Measurements from ENCODE around the gene SEMA4D. TPM values are rescaled to one million over a fixed set of nuclear protein-coding genes. Genes with fewer than 3 reads are reported as not detected.

SEMA4D gene
- total RNA-seq, 4 donors from 2014 or later, result 1.5 to 27.8 (median 11.6) TPM

DNA sequence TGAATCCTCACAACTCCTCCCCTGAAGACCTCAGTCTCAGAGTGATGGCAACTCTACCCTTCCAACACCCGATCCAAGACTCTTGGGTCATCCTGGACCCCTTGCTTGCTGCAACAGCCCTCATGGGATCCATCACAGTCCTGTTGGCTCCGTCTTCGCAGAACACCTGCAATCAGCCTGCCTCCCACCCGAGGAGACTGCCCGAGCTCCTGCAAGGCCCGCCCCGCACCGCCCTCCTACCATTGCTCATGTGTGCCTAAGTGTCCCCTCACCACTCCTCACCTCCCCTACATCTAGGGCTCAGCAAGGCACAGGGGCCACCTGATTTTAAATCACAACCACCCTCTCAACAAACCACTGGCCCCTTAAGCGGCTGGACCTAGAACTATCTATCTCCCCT, 5.3 kb downstream of the SEMA4D start:
- H3K4me1 ChIP-seq, result no peaks in the 10 kb centered on the region
- TF ChIP-seq POLR2A (IDR thresholded peaks at IDR 0.05), result no peak
- no peak for TF ChIP-seq CTCF (IDR thresholded peaks at IDR 0.05)
- H3K4me3 ChIP-seq, result no peak overlapping the region
- H3K27ac ChIP-seq, result no peak overlapping the region
- no peaks in the 10 kb centered on the region for H3K9me3 ChIP-seq
- no peaks in the 10 kb centered on the region for H3K36me3 ChIP-seq
- DNase-seq, result no peak
- intact Hi-C loops (cut with DNase I; ENCODE audit: low total_unique reads), result no loop called here
- H3K27me3 ChIP-seq, result no peaks in the 10 kb centered on the region

DNA sequence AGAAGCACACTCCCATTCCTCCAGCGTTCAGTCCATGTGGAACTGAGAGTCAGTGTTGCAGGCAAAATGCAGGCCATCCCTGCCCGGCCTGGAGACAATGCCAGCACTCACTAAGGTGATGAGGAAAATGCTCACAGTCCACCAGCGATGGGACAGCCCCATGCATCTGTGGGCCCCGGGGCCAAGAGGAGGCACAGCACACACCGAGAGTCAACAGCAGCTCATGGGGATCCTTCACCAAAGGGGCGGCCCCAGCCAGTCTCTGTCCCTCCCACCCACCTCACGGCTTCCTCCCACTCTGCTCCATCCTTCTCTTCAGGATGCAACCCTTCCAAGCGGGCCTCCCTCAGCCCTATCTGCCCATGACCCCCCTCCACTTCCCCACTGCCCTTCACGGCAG, 6.2 kb downstream of the SEMA4D start:
- no peaks in the 10 kb centered on the region for H3K36me3 ChIP-seq
- H3K9me3 ChIP-seq, result no peaks in the 10 kb centered on the region
- no peak for TF ChIP-seq POLR2A (IDR thresholded peaks at IDR 0.05)
- TF ChIP-seq CTCF (IDR thresholded peaks at IDR 0.05), result no peak
- H3K4me3 ChIP-seq, result no peak overlapping the region
- no peak for DNase-seq
- H3K27ac ChIP-seq, result no peak overlapping the region
- intact Hi-C loops (cut with DNase I; ENCODE audit: low total_unique reads), result no loop called here
- no peaks in the 10 kb centered on the region for H3K4me1 ChIP-seq
- no peaks in the 10 kb centered on the region for H3K27me3 ChIP-seq

DNA sequence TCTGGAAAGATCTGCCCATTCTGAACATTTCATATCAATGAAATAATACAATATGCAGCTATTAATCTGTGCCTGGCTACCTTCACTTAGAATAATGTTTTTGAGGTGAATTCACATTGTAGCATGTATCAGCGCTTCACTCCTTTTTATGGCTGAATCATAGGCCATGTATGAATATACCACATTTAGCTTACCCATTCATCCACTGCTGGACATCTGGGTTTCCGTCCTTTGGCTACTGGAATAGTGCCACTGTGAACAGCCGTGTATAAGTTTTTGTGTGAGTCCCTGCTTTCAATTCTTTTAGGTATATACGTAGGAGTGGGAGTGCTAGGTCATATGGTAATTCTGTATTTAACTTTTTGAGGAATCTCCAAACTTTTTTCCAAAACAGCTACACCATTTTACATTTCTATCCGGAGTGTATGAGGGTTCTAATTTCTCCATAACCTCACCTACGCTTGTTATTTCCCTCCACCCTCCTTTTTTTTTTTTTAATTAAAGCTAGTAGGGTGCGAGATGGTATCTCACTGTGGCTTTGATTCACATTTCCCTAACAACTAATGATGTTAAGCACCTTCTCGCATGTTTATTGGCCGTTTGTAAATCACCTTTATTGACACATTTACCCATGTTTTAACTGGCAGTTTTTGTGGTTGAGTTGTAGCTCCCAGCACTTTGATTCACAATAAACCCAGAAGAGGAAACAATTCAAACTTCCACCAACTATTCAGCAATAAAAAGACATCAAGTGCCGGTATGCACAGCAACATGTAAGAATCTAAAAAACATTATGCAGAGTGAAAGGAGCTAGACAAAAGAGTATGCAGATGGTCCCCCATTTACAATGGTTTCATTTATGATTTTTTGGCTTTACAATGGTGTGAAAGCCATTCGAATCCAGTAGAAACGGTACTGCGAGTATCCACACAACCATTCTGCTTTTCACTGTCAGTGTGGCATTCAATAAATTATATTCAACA, 8.1 kb downstream of the SEMA4D start:
- no peaks in the 10 kb centered on the region for H3K4me1 ChIP-seq
- no peak overlapping the region for H3K27ac ChIP-seq
- no peak overlapping the region for H3K4me3 ChIP-seq
- intact Hi-C loops (cut with DNase I; ENCODE audit: low total_unique reads), result no loop called here
- H3K27me3 ChIP-seq, result no peaks in the 10 kb centered on the region
- DNase-seq, result no peak
- no peaks in the 10 kb centered on the region for H3K36me3 ChIP-seq
- peaks cover 0 to 4% of the 10 kb centered on the region in 2 donors for H3K9me3 ChIP-seq
- TF ChIP-seq CTCF (IDR thresholded peaks at IDR 0.05) (no peak), POLR2A (IDR thresholded peaks at IDR 0.05) (no peak)

DNA sequence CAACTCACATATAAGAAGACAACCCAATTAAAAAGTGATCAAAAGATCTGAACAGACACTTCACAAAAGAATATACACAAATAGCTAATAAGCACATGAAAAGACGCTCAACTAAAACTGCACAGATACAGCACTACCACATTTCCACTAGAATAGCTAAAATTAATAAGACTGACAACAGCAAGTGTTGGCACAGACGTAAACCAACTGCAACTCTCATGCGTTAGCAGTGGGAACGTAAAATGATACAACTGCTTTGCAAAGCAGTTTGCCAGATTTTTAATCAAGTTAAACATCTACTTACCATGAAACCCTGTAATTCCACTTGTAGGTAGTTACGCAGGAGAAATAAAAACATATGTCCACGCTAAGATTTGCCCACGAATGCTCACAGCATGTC, 9.0 kb downstream of the SEMA4D start:
- peaks cover 0 to 4% of the 10 kb centered on the region in 2 donors for H3K9me3 ChIP-seq
- no peak overlapping the region for H3K27ac ChIP-seq
- no peak overlapping the region for H3K4me3 ChIP-seq
- TF ChIP-seq CTCF (IDR thresholded peaks at IDR 0.05), result no peak
- no peak for TF ChIP-seq POLR2A (IDR thresholded peaks at IDR 0.05)
- H3K27me3 ChIP-seq, result no peaks in the 10 kb centered on the region
- intact Hi-C loops (cut with DNase I; ENCODE audit: low total_unique reads), result no loop called here
- DNase-seq, result no peak
- H3K36me3 ChIP-seq, result no peaks in the 10 kb centered on the region
- H3K4me1 ChIP-seq, result no peaks in the 10 kb centered on the region

GRCh38 chr9:89488131-89488530, 9.8 kb downstream of the SEMA4D start:
- Histone ChIP-seq H3K4me3 (no peak overlapping the region), H3K9me3 (peaks cover 0 to 4% of the 10 kb centered on the region in 2 donors), H3K36me3 (no peaks in the 10 kb centered on the region), H3K27ac (no peak overlapping the region), H3K27me3 (no peaks in the 10 kb centered on the region), H3K4me1 (no peaks in the 10 kb centered on the region)
- DNase-seq, result no peak
- TF ChIP-seq CTCF (IDR thresholded peaks at IDR 0.05) (no peak), POLR2A (IDR thresholded peaks at IDR 0.05) (no peak)
- intact Hi-C loops (cut with DNase I; ENCODE audit: low total_unique reads), result no loop called here

Measured in uterus (tissue), 4 donors.